Measurements from ENCODE around the gene IRGC. TPM values are rescaled to one million over a fixed set of nuclear protein-coding genes. Genes with fewer than 3 reads are reported as not detected.
"Not testable (repeated sequence)": the region's sequence is repeated elsewhere in the genome, so short reads cannot be mapped to it uniquely, and the experiment has no call there.

Gene IRGC
- polyA plus RNA-seq, 1 donor from 2014 or later: 0.51 TPM

GRCh38 chr19:43763473-43763939, 47.6 kb downstream of the IRGC start:
- no peak overlapping the region for H2AFZ ChIP-seq (ENCODE audit: low read depth, low read length)
- no peaks in the 10 kb centered on the region for H3K36me3 ChIP-seq (ENCODE audit: insufficient read depth, low read length)
- H3K4me3 ChIP-seq (ENCODE audit: low read length): no peak overlapping the region
- H4K20me1 ChIP-seq (ENCODE audit: insufficient read depth): no peaks in the 10 kb centered on the region
- no peak overlapping the region for H3K27ac ChIP-seq (ENCODE audit: low read length)
- no peaks in the 10 kb centered on the region for H3K27me3 ChIP-seq (ENCODE audit: insufficient read depth, low read depth, low read length)
- H3F3A ChIP-seq (ENCODE audit: insufficient read depth, low read length, poor library complexity, severe bottlenecking): no peaks in the 10 kb centered on the region
- H3K9me3 ChIP-seq (ENCODE audit: low read length): no peaks in the 10 kb centered on the region
- H3K9me2 ChIP-seq (ENCODE audit: insufficient read depth, low read length): no peaks in the 10 kb centered on the region
- TF ChIP-seq CTCF (IDR thresholded peaks at IDR 0.05; ENCODE audit: poor library complexity, severe bottlenecking) (no peak), MXI1 (conservative IDR thresholded peaks at IDR 0.05; ENCODE audit: poor library complexity, severe bottlenecking) (no peak), REST (IDR thresholded peaks at IDR 0.05; ENCODE audit: borderline replicate concordance) (no peak), EP300 (conservative IDR thresholded peaks at IDR 0.05; ENCODE audit: poor library complexity, severe bottlenecking) (no peak)
- no peak overlapping the region for H3K9ac ChIP-seq (ENCODE audit: low read length)
- H3K79me2 ChIP-seq (replicated peaks; ENCODE audit: insufficient read depth, low read length): no peaks in the 10 kb centered on the region
- H3K4me2 ChIP-seq (ENCODE audit: low read length): no peak overlapping the region

GRCh38 chr19:43764684-43765083, 48.8 kb downstream of the IRGC start:
- not testable (repeated sequence) for H3K79me2 ChIP-seq (replicated peaks; ENCODE audit: insufficient read depth, low read length); H3K27me3 ChIP-seq (ENCODE audit: insufficient read depth, low read depth, low read length); H3K9ac ChIP-seq (ENCODE audit: low read length); H3K4me3 ChIP-seq (ENCODE audit: low read length); H3K9me3 ChIP-seq (ENCODE audit: low read length); H2AFZ ChIP-seq (ENCODE audit: low read depth, low read length); H3K9me2 ChIP-seq (ENCODE audit: insufficient read depth, low read length); H3K4me2 ChIP-seq (ENCODE audit: low read length); H3K27ac ChIP-seq (ENCODE audit: low read length); H3F3A ChIP-seq (ENCODE audit: insufficient read depth, low read length, poor library complexity, severe bottlenecking); H4K20me1 ChIP-seq (ENCODE audit: insufficient read depth); H3K36me3 ChIP-seq (ENCODE audit: insufficient read depth, low read length)

- H3K4me3 ChIP-seq (ENCODE audit: low read length): no peak overlapping the region
These were observed 49.4 kb downstream of the IRGC start for GRCh38 chr19:43765109-43765876.

More at GRCh38 chr19:43765109-43765876, 49.4 kb downstream of the IRGC start:
- TF ChIP-seq TAF1 (IDR thresholded peaks at IDR 0.05; ENCODE audit: low read depth) (no peak), EZH2 (IDR thresholded peaks at IDR 0.05; ENCODE audit: borderline replicate concordance, insufficient read depth, low read length, poor library complexity, severe bottlenecking) (no peak), CTCF (IDR thresholded peaks at IDR 0.05; ENCODE audit: poor library complexity, severe bottlenecking) (no peak), RAD21 (conservative IDR thresholded peaks at IDR 0.05) (no peak), POLR2AphosphoS5 (IDR thresholded peaks at IDR 0.05) (no peak), SMC3 (conservative IDR thresholded peaks at IDR 0.05; ENCODE audit: poor library complexity) (no peak), MXI1 (conservative IDR thresholded peaks at IDR 0.05; ENCODE audit: poor library complexity, severe bottlenecking) (no peak), EP300 (conservative IDR thresholded peaks at IDR 0.05; ENCODE audit: poor library complexity, severe bottlenecking) (no peak), REST (IDR thresholded peaks at IDR 0.05; ENCODE audit: borderline replicate concordance) (no peak)
- no peaks in the 10 kb centered on the region for H3K36me3 ChIP-seq (ENCODE audit: insufficient read depth, low read length)
- no peak overlapping the region for H2AFZ ChIP-seq (ENCODE audit: low read depth, low read length)
- H3K79me2 ChIP-seq (replicated peaks; ENCODE audit: insufficient read depth, low read length): no peaks in the 10 kb centered on the region
- H3F3A ChIP-seq (ENCODE audit: insufficient read depth, low read length, poor library complexity, severe bottlenecking): no peaks in the 10 kb centered on the region
- H3K27ac ChIP-seq (ENCODE audit: low read length): no peak overlapping the region
- H3K9ac ChIP-seq (ENCODE audit: low read length): no peak overlapping the region
- no peaks in the 10 kb centered on the region for H3K27me3 ChIP-seq (ENCODE audit: insufficient read depth, low read depth, low read length)
- H3K4me2 ChIP-seq (ENCODE audit: low read length): no peak overlapping the region
- no peaks in the 10 kb centered on the region for H3K9me3 ChIP-seq (ENCODE audit: low read length)
- no peaks in the 10 kb centered on the region for H3K9me2 ChIP-seq (ENCODE audit: insufficient read depth, low read length)
- no peaks in the 10 kb centered on the region for H4K20me1 ChIP-seq (ENCODE audit: insufficient read depth)
